ENCODE measurements around the gene PTGIR. TPM values are rescaled to one million over a fixed set of nuclear protein-coding genes. Genes with fewer than 3 reads are reported as not detected.
"Not testable (repeated sequence)": the region's sequence is repeated elsewhere in the genome, so short reads cannot be mapped to it uniquely, and the experiment has no call there.

The PTGIR gene
- total and polyA plus RNA-seq, 2 experiments from 2014 or later, result 21.1 TPM

- no peaks in the 10 kb centered on the region for H4K20me1 ChIP-seq (ENCODE audit: insufficient read depth)
- H3K4me1 ChIP-seq (ENCODE audit: insufficient read depth), result peaks cover 26% of the 10 kb centered on the region
- no peak for DNase-seq
- TF ChIP-seq EZH2phosphoT487 (IDR thresholded peaks at IDR 0.05; ENCODE audit: insufficient read depth, low read depth) (no peak), EZH2 (IDR thresholded peaks at IDR 0.05; ENCODE audit: insufficient read depth, poor library complexity, severe bottlenecking) (no peak)
- peaks cover 4% of the 10 kb centered on the region; the same call in 1 of the 2 replicates for H3F3A ChIP-seq (ENCODE audit: insufficient read depth)
- H3K27me3 ChIP-seq (replicated peaks; ENCODE audit: insufficient read depth), result no peaks in the 10 kb centered on the region
- no peaks in the 10 kb centered on the region for H3K79me2 ChIP-seq (ENCODE audit: insufficient read depth)
- no peak overlapping the region for H3K9ac ChIP-seq
- 84 to 88% methylated on average over 14 of the region's 14 CpGs for WGBS, 2 experiments (ENCODE audit: low coverage in 1 of 2, low lambda C conversion rate in 2 of 2, missing lambda C conversion rate in 2 of 2)
- in situ Hi-C loops (cut with MboI), result no loop called here
- no peaks in the 10 kb centered on the region for H3K9me2 ChIP-seq (ENCODE audit: insufficient read depth)
- no peak overlapping the region for H3K27ac ChIP-seq
- H3K9me3 ChIP-seq (ENCODE audit: low read depth), result no peaks in the 10 kb centered on the region
- no peak overlapping the region for H3K4me2 ChIP-seq (ENCODE audit: unreplicated experiment)
- H3K4me3 ChIP-seq, result no peak overlapping the region
- no peaks in the 10 kb centered on the region for H3K36me3 ChIP-seq (ENCODE audit: low read depth)
- H2AFZ ChIP-seq, result no peak overlapping the region
These were observed 5.8 kb upstream of the PTGIR start for GRCh38 chr19:46630586-46631205.

GRCh38 chr19:46629546-46630025, 4.7 kb upstream of the PTGIR start:
- Histone ChIP-seq H3K9me2 (ENCODE audit: insufficient read depth) (no peaks in the 10 kb centered on the region), H3K4me2 (ENCODE audit: unreplicated experiment) (no peak overlapping the region), H3K79me2 (ENCODE audit: insufficient read depth) (no peaks in the 10 kb centered on the region), H3K36me3 (ENCODE audit: low read depth) (no peaks in the 10 kb centered on the region), H3K9me3 (ENCODE audit: low read depth) (no peaks in the 10 kb centered on the region), H3K27me3 (replicated peaks; ENCODE audit: insufficient read depth) (no peaks in the 10 kb centered on the region), H2AFZ (no peak overlapping the region), H3F3A (ENCODE audit: insufficient read depth) (peaks cover 7% of the 10 kb centered on the region), H3K4me1 (ENCODE audit: insufficient read depth) (peaks cover 33% of the 10 kb centered on the region), H3K4me3 (no peak overlapping the region), H4K20me1 (ENCODE audit: insufficient read depth) (no peaks in the 10 kb centered on the region), H3K27ac (no peak overlapping the region), H3K9ac (no peak overlapping the region)
- no peak for DNase-seq
- whole genome bisulfite sequencing, 2 experiments (ENCODE audit: low coverage in 1 of 2, low lambda C conversion rate in 2 of 2, missing lambda C conversion rate in 2 of 2), result 93 to 96% methylated on average over 15 of the region's 15 CpGs
- TF ChIP-seq EZH2 (IDR thresholded peaks at IDR 0.05; ENCODE audit: insufficient read depth, poor library complexity, severe bottlenecking), result no peak
- TF ChIP-seq EZH2phosphoT487 (IDR thresholded peaks at IDR 0.05; ENCODE audit: insufficient read depth, low read depth), result no peak
- in situ Hi-C loops (cut with MboI), result no loop called here

- H4K20me1 ChIP-seq (ENCODE audit: insufficient read depth); H2AFZ ChIP-seq; in situ Hi-C loops (cut with MboI); DNase-seq; H3K79me2 ChIP-seq (ENCODE audit: insufficient read depth); H3K4me2 ChIP-seq (ENCODE audit: unreplicated experiment); H3K36me3 ChIP-seq (ENCODE audit: low read depth); H3K9me3 ChIP-seq (ENCODE audit: low read depth); H3K4me3 ChIP-seq; H3K9ac ChIP-seq; H3K9me2 ChIP-seq (ENCODE audit: insufficient read depth); H3K27ac ChIP-seq; H3K27me3 ChIP-seq (replicated peaks; ENCODE audit: insufficient read depth): not testable (repeated sequence)
- 98% methylated on average over 7 of the region's 7 CpGs for WGBS, 2 experiments (ENCODE audit: low coverage in 1 of 2, low lambda C conversion rate in 2 of 2, missing lambda C conversion rate in 2 of 2)
- H3K4me1 ChIP-seq (ENCODE audit: insufficient read depth), result peaks cover 38% of the 10 kb centered on the region
- H3F3A ChIP-seq (ENCODE audit: insufficient read depth), result peaks cover 11% of the 10 kb centered on the region
These were observed 4.1 kb upstream of the PTGIR start for GRCh38 chr19:46628970-46629369.

- TF ChIP-seq EZH2 (IDR thresholded peaks at IDR 0.05; ENCODE audit: insufficient read depth, poor library complexity, severe bottlenecking) (no peak), EZH2phosphoT487 (IDR thresholded peaks at IDR 0.05; ENCODE audit: insufficient read depth, low read depth) (no peak)
- H3K4me1 ChIP-seq (ENCODE audit: insufficient read depth), result peaks cover 28% of the 10 kb centered on the region
These were observed 1.6 kb upstream of the PTGIR start for GRCh38 chr19:46626446-46626845.

More at GRCh38 chr19:46626446-46626845, 1.6 kb upstream of the PTGIR start:
- Histone ChIP-seq H3K4me2 (ENCODE audit: unreplicated experiment) (no peak overlapping the region), H3K9me3 (ENCODE audit: low read depth) (no peaks in the 10 kb centered on the region), H3K9me2 (ENCODE audit: insufficient read depth) (no peaks in the 10 kb centered on the region), H3K36me3 (ENCODE audit: low read depth) (no peaks in the 10 kb centered on the region), H3K27me3 (replicated peaks; ENCODE audit: insufficient read depth) (no peaks in the 10 kb centered on the region), H3K79me2 (ENCODE audit: insufficient read depth) (peaks cover 23% of the 10 kb centered on the region), H4K20me1 (ENCODE audit: insufficient read depth) (no peaks in the 10 kb centered on the region), H3K9ac (no peak overlapping the region), H3F3A (ENCODE audit: insufficient read depth) (peaks cover 7% of the 10 kb centered on the region), H3K27ac (no peak overlapping the region), H3K4me3 (no peak overlapping the region), H2AFZ (no peak overlapping the region)
- WGBS, 2 experiments (ENCODE audit: low coverage in 1 of 2, low lambda C conversion rate in 2 of 2, missing lambda C conversion rate in 2 of 2), result 84 to 85% methylated on average over 14 of the region's 14 CpGs
- in situ Hi-C loops (cut with MboI), result no loop called here
- DNase-seq, result no peak
